Upper lobe of left lung (tissue), 4 donors: ENCODE measurements around the gene MRPS33.
"Not testable (repeated sequence)": the region's sequence is repeated elsewhere in the genome, so short reads cannot be mapped to it uniquely, and the experiment has no call there.

Source experiments
- CTCF ChIP-seq, 6 experiments: fragments of 450-650 bp in 4 of 6; fragments of 200-600 bp in 2 of 6; sonication (generic) in 2 of 6; IDR thresholded peaks; one replicate each; pipeline ENCODE4 v1.5.1; 2016 to 2019; ENCODE audit warnings: antibody characterized with exemption in 6 of 6
- POLR2A ChIP-seq, 4 donors: fragments of 450-650 bp; IDR thresholded peaks; one replicate each; pipeline ENCODE4 v1.5.1; 2016 to 2017; ENCODE audit warnings: antibody characterized with exemption in 4 of 4, mild to moderate bottlenecking in 2 of 4

- not testable (repeated sequence) for TF ChIP-seq CTCF, POLR2A (IDR thresholded peaks at IDR 0.05)
Measured at GRCh38 chr7:141038100-141038499, 23.3 kb upstream of the MRPS33 start.
